SK-N-SH treated with all-trans-retinoic acid at 6 μM for 48 hours (cell line): ENCODE results near the gene MYL10.

Source experiments
- ATAC-seq: fragments of 200-7000 bp; cut with Tn5 transposase; 3 replicates; pipeline ENCODE4 v1.9.1; 2020; ENCODE audit warnings: mild to moderate bottlenecking, moderate library complexity
- ARNTL ChIP-seq: fragments of 450-650 bp; formaldehyde crosslinking; IDR thresholded peaks from 2 replicates; pipeline ENCODE4 v1.5.0; 2020; ENCODE audit warnings: low read depth, mild to moderate bottlenecking, moderate library complexity, borderline replicate concordance
- CREB5 ChIP-seq: fragments of 250-450 bp; sonication (Bioruptor Pico); IDR thresholded peaks from 2 replicates; pipeline ENCODE4 v1.5.1; 2020; ENCODE audit warnings: low read depth, mild to moderate bottlenecking, moderate library complexity
- CSDC2 ChIP-seq: fragments of 250-450 bp; sonication (Bioruptor Pico); IDR thresholded peaks from 2 replicates; pipeline ENCODE4 v1.5.0; 2020; ENCODE audit warnings: mild to moderate bottlenecking, moderate library complexity
- CSRNP3 ChIP-seq: fragments of 250-450 bp; sonication (Bioruptor Pico); IDR thresholded peaks from 2 replicates; pipeline ENCODE4 v1.5.1; 2021; ENCODE audit warnings: mild to moderate bottlenecking, moderate library complexity
- ESRRG ChIP-seq: fragments of 250-450 bp; sonication (Bioruptor Pico); IDR thresholded peaks from 2 replicates; pipeline ENCODE4 v1.6.1; 2021; ENCODE audit warnings: mild to moderate bottlenecking
- GLIS3 ChIP-seq: fragments of 250-450 bp; sonication (Bioruptor Pico); IDR thresholded peaks from 2 replicates; pipeline ENCODE4 v1.5.0; 2020; ENCODE audit warnings: mild to moderate bottlenecking, moderate library complexity
- OSR1 ChIP-seq: fragments of 250-450 bp; sonication (Bioruptor Pico); IDR thresholded peaks from 2 replicates; pipeline ENCODE4 v1.8.0; 2022; ENCODE audit warnings: moderate library complexity, mild to moderate bottlenecking, inconsistent platforms
- POU6F1 ChIP-seq: fragments of 250-450 bp; sonication (Bioruptor Pico); IDR thresholded peaks from 2 replicates; pipeline ENCODE4 v1.8.0; 2021; ENCODE audit warnings: low read depth, mild to moderate bottlenecking, moderate library complexity, borderline replicate concordance
- PPARA ChIP-seq: fragments of 250-450 bp; sonication (Bioruptor Pico); IDR thresholded peaks from 2 replicates; pipeline ENCODE4 v1.5.0; 2020; ENCODE audit warnings: mild to moderate bottlenecking, borderline replicate concordance
- SNAI2 ChIP-seq: fragments of 250-450 bp; sonication (Bioruptor Pico); IDR thresholded peaks from 2 replicates; pipeline ENCODE4 v1.5.0; 2020; ENCODE audit warnings: mild to moderate bottlenecking, moderate library complexity
- TCF4 ChIP-seq: fragments of 250-450 bp; sonication (Bioruptor Pico); IDR thresholded peaks from 2 replicates; pipeline ENCODE4 v1.8.0; 2021; ENCODE audit warnings: mild to moderate bottlenecking, moderate library complexity, borderline replicate concordance
- TOX ChIP-seq: fragments of 250-450 bp; sonication (Bioruptor Pico); IDR thresholded peaks from 2 replicates; pipeline ENCODE4 v1.8.0; 2021; ENCODE audit warnings: mild to moderate bottlenecking, moderate library complexity, borderline replicate concordance
- ZC3H10 ChIP-seq: fragments of 250-450 bp; sonication (Bioruptor Pico); IDR thresholded peaks from 2 replicates; pipeline ENCODE4 v1.5.1; 2021; ENCODE audit warnings: mild to moderate bottlenecking, moderate library complexity
- ZFP30 ChIP-seq: fragments of 450-650 bp; formaldehyde crosslinking; IDR thresholded peaks from 2 replicates; pipeline ENCODE4 v1.5.0; 2022; ENCODE audit warnings: mild to moderate bottlenecking, moderate library complexity
- ZNF565 ChIP-seq: fragments of 450-650 bp; formaldehyde crosslinking; conservative IDR thresholded peaks from 2 replicates; pipeline ENCODE4 v1.5.0; 2020; ENCODE audit warnings: low read depth, mild to moderate bottlenecking, moderate library complexity
- ZNF70 ChIP-seq: fragments of 450-650 bp; formaldehyde crosslinking; IDR thresholded peaks from 2 replicates; pipeline ENCODE4 v1.5.0; 2020; ENCODE audit warnings: mild to moderate bottlenecking, moderate library complexity
- ZNF8 ChIP-seq: fragments of 450-650 bp; formaldehyde crosslinking; IDR thresholded peaks from 2 replicates; pipeline ENCODE4 v1.5.0; 2020; ENCODE audit warnings: mild to moderate bottlenecking, moderate library complexity
- TF ChIP-seq, protein P1 (sequence below): fragments of 250-450 bp; sonication (Bioruptor Pico); IDR thresholded peaks from 2 replicates; pipeline ENCODE4 v1.8.0; 2020; ENCODE audit warnings: mild to moderate bottlenecking, moderate library complexity, borderline replicate concordance
- TF ChIP-seq, protein P2 (sequence below): fragments of 250-450 bp; sonication (Bioruptor Pico); IDR thresholded peaks from 2 replicates; pipeline ENCODE4 v1.5.0; 2020; ENCODE audit warnings: mild to moderate bottlenecking, moderate library complexity

The MYL10 gene

DNA sequence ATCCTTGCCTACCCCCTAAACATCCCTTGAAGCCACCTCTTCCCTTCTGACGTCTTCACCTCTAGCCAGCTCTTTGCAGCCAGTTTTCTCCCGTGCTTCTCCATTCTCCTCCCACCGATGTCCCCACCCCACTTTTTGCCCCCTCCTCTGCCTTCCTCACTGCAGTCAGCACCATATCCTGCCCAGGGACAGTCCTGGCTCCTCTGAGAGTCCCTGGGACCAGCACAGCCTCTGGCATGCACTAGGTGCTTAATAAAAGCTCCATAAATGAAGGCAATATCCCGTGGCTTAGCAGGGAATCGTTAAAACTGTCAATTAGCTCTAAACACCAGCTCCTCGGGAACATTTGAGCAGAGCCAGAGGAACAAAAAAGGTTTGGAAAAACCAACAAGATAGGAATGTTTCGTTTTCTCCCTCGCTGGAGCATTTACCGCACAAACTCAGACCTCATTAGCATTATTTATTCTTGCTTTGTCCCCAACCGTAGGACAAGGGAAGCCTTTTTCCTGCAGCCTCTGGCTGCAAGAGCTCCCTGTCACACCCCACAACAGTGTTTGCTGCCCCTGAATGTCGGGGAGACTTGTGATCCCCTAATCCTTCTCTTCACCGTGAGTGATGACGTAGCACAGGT lies 16.1 kb downstream of the MYL10 start:
- no peak for ATAC-seq
- TF ChIP-seq ZNF565 (CRISPR knock-in tag) (no peak), PPARA (no peak), ZC3H10 (CRISPR knock-in tag) (no peak), SNAI2 (CRISPR knock-in tag) (no peak), POU6F1 (CRISPR knock-in tag) (no peak), ESRRG (CRISPR knock-in tag) (no peak), ZFP30 (CRISPR knock-in tag) (no peak)
- TF ChIP-seq, protein P1, sequence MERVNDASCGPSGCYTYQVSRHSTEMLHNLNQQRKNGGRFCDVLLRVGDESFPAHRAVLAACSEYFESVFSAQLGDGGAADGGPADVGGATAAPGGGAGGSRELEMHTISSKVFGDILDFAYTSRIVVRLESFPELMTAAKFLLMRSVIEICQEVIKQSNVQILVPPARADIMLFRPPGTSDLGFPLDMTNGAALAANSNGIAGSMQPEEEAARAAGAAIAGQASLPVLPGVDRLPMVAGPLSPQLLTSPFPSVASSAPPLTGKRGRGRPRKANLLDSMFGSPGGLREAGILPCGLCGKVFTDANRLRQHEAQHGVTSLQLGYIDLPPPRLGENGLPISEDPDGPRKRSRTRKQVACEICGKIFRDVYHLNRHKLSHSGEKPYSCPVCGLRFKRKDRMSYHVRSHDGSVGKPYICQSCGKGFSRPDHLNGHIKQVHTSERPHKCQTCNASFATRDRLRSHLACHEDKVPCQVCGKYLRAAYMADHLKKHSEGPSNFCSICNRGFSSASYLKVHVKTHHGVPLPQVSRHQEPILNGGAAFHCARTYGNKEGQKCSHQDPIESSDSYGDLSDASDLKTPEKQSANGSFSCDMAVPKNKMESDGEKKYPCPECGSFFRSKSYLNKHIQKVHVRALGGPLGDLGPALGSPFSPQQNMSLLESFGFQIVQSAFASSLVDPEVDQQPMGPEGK (CRISPR knock-in tag) = no peak
- TF ChIP-seq, all 23 proteins: peak for 0

GRCh38 chr7:101608772-101609713 lies 20.1 kb downstream of the MYL10 start:
- ATAC-seq = peak; percentile 21; the same call in 1 of the 3 replicates
- TF ChIP-seq CREB5 (CRISPR knock-in tag) (no peak), TOX (CRISPR knock-in tag) (no peak), OSR1 (CRISPR knock-in tag) (no peak), TCF4 (CRISPR knock-in tag) (no peak), GLIS3 (no peak), CSRNP3 (CRISPR knock-in tag) (no peak), ZNF70 (CRISPR knock-in tag) (no peak), CSDC2 (no peak), ZNF8 (CRISPR knock-in tag) (no peak), ARNTL (CRISPR knock-in tag) (no peak)
- TF ChIP-seq, protein P1 (CRISPR knock-in tag) = no peak
- TF ChIP-seq, protein P2, sequence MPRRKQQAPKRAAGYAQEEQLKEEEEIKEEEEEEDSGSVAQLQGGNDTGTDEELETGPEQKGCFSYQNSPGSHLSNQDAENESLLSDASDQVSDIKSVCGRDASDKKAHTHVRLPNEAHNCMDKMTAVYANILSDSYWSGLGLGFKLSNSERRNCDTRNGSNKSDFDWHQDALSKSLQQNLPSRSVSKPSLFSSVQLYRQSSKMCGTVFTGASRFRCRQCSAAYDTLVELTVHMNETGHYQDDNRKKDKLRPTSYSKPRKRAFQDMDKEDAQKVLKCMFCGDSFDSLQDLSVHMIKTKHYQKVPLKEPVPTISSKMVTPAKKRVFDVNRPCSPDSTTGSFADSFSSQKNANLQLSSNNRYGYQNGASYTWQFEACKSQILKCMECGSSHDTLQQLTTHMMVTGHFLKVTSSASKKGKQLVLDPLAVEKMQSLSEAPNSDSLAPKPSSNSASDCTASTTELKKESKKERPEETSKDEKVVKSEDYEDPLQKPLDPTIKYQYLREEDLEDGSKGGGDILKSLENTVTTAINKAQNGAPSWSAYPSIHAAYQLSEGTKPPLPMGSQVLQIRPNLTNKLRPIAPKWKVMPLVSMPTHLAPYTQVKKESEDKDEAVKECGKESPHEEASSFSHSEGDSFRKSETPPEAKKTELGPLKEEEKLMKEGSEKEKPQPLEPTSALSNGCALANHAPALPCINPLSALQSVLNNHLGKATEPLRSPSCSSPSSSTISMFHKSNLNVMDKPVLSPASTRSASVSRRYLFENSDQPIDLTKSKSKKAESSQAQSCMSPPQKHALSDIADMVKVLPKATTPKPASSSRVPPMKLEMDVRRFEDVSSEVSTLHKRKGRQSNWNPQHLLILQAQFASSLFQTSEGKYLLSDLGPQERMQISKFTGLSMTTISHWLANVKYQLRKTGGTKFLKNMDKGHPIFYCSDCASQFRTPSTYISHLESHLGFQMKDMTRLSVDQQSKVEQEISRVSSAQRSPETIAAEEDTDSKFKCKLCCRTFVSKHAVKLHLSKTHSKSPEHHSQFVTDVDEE = no peak
- TF ChIP-seq, all 23 proteins: peak for 0
